Umbilical cord (tissue), 1 donor: Measurements from ENCODE around the gene SORL1-AS1.
"Not testable (repeated sequence)": the region's sequence is repeated elsewhere in the genome, so short reads cannot be mapped to it uniquely, and the experiment has no call there.

ENCODE experiments used
- DNase-seq: peaks from one replicate; pipeline ENCODE4 v3.0.0-alpha.2; 2015; ENCODE audit warnings: low spot score

The SORL1-AS1 gene

GRCh38 chr11:121452609-121453150 lies at the start of gene SORL1-AS1:
SORL1-AS1 (minus strand) TSS chr11:121452967.
- DNase-seq, result peak; percentile 29

- no peak for DNase-seq
These were observed 48.0 kb upstream of the SORL1-AS1 start for GRCh38 chr11:121500717-121501116.

- DNase-seq, result no peak
These were observed 47.5 kb upstream of the SORL1-AS1 start for GRCh38 chr11:121500275-121500674.

- no peak for DNase-seq
These were observed 46.6 kb upstream of the SORL1-AS1 start for GRCh38 chr11:121499405-121499804.

GRCh38 chr11:121497176-121497998 lies 44.6 kb upstream of the SORL1-AS1 start:
- DNase-seq, result no peak

- DNase-seq, result no peak
These were observed 41.8 kb upstream of the SORL1-AS1 start for GRCh38 chr11:121494355-121495099.

GRCh38 chr11:121489823-121490222 lies 37.1 kb upstream of the SORL1-AS1 start:
- DNase-seq, result no peak

- DNase-seq, result no peak
These were observed 35.9 kb upstream of the SORL1-AS1 start for GRCh38 chr11:121488641-121489040.

- DNase-seq, result no peak
These were observed 35.4 kb upstream of the SORL1-AS1 start for GRCh38 chr11:121488170-121488569.

- no peak for DNase-seq
These were observed 34.4 kb upstream of the SORL1-AS1 start for GRCh38 chr11:121487191-121487590.

GRCh38 chr11:121486054-121486453 lies 33.3 kb upstream of the SORL1-AS1 start:
- DNase-seq, result no peak

- no peak for DNase-seq
These were observed 32.4 kb upstream of the SORL1-AS1 start for GRCh38 chr11:121485216-121485615.

- DNase-seq, result no peak
These were observed 31.2 kb upstream of the SORL1-AS1 start for GRCh38 chr11:121483805-121484480.

- DNase-seq, result no peak
These were observed 29.7 kb upstream of the SORL1-AS1 start for GRCh38 chr11:121482231-121483129.

GRCh38 chr11:121481484-121482230 lies 28.9 kb upstream of the SORL1-AS1 start:
- not testable (repeated sequence) for DNase-seq

- DNase-seq, result no peak
These were observed 27.0 kb upstream of the SORL1-AS1 start for GRCh38 chr11:121479698-121480238.

- no peak for DNase-seq
These were observed 26.3 kb upstream of the SORL1-AS1 start for GRCh38 chr11:121478895-121479697.

GRCh38 chr11:121478226-121478894 lies 25.6 kb upstream of the SORL1-AS1 start:
- DNase-seq, result no peak
